HCT116 (cell line): ENCODE measurements around the gene L1CAM. TPM values are rescaled to one million over a fixed set of nuclear protein-coding genes. Genes with fewer than 3 reads are reported as not detected.

Source experiments
- ATAC-seq: fragments of 200-7000 bp; cut with Tn5 transposase; 2 replicates; pipeline ENCODE4 v1.9.1; 2020; ENCODE audit warnings: mild to moderate bottlenecking, moderate library complexity
- BruUV-seq: library from RNA; stranded (reverse); fragments of 400-500 nt; replicated peaks from 2 replicates; lab custom pipeline; 2021; lab: Mats Ljungman, UMichigan
- CTCF ChIA-PET: fragments of 300-600 bp; sonication (Branson Sonifier 250); formaldehyde crosslinking; loops from one replicate; lab custom pipeline; 2021; ENCODE audit warnings: antibody characterized with exemption; lab: Charles Lee
- POLR2A ChIA-PET: fragments of 300-600, 350-600 bp; sonication (Branson Sonifier 250); formaldehyde crosslinking; loops from one replicate; lab custom pipeline; 2021; ENCODE audit warnings: antibody characterized with exemption; lab: Charles Lee
- RAD21 ChIA-PET, 2 experiments: fragments of 300-600 bp; sonication (Branson Sonifier 250); formaldehyde crosslinking; loops; one replicate each; lab custom pipeline; 2023; ENCODE audit warnings: low total read pairs in 2 of 2; ENCODE audit not compliant: uncharacterized antibody in 2 of 2, unreplicated experiment in 2 of 2, low non-redundant PET in 1 of 2; lab: Charles Lee
- DNase-seq: peaks from one replicate; pipeline ENCODE4 v3.0.0-alpha.2; 2010; ENCODE audit warnings: low read depth, low spot score
- H2AFZ ChIP-seq: fragments of 200-600 bp; shearing (Covaris generic), sonication (generic); 2 replicates; pipeline ENCODE4 v1.6.1; 2017; ENCODE audit warnings: low read depth, mixed run types, mixed read lengths, antibody characterized with exemption, low read length; ENCODE audit not compliant: poor library complexity, severe bottlenecking
- H3K27ac ChIP-seq: 2 replicates; pipeline ENCODE4 v1.5.1; 2012; ENCODE audit warnings: low read depth, low read length
- H3K27me3 ChIP-seq: fragments of 200-600 bp; sonication (generic); 2 replicates; pipeline ENCODE4 v1.6.1; 2016; ENCODE audit warnings: mixed run types, low read length, mixed read lengths; ENCODE audit not compliant: insufficient read depth
- H3K36me3 ChIP-seq, 2 experiments: fragments of 200-500 bp in 1 of 2; fragments of 200-600 bp in 1 of 2; sonication (Bioruptor generic) in 1 of 2; sonication (generic) in 1 of 2; 2 replicates each; pipeline versions ENCODE4 v1.5.1 to v1.6.1; 2014 to 2016; ENCODE audit warnings: low read length in 2 of 2, inconsistent platforms in 1 of 2, mixed read lengths in 1 of 2, mixed run types in 1 of 2; ENCODE audit not compliant: insufficient read depth in 2 of 2, control insufficient read depth in 1 of 2
- H3K4me1 ChIP-seq, 2 experiments: fragments of 200-600 bp in 1 of 2; sonication (generic) in 1 of 2; 2 replicates each; pipeline versions ENCODE4 v1.5.1 to v1.6.1; 2012 to 2017; ENCODE audit warnings: low read length in 2 of 2, inconsistent platforms in 1 of 2, mild to moderate bottlenecking in 1 of 2, mixed read lengths in 1 of 2, mixed run types in 1 of 2, moderate library complexity in 1 of 2; ENCODE audit not compliant: insufficient read depth in 2 of 2, control insufficient read depth in 1 of 2
- H3K4me2 ChIP-seq: fragments of 200-600 bp; sonication (generic); 2 replicates; pipeline ENCODE4 v1.6.1; 2017; ENCODE audit warnings: mixed run types, low read length, mixed read lengths
- H3K4me3 ChIP-seq, 2 experiments: fragments of 200-600 bp in 1 of 2; sonication (generic) in 1 of 2; replicated peaks in 1 of 2; 2 replicates each; pipeline ENCODE4 v1.5.1; 2011 to 2016; ENCODE audit warnings: low read length in 2 of 2, control low read depth in 1 of 2, low read depth in 1 of 2, mild to moderate bottlenecking in 1 of 2, mixed read lengths in 1 of 2, mixed run types in 1 of 2
- H3K79me2 ChIP-seq: fragments of 200-600 bp; sonication (generic); 2 replicates; pipeline ENCODE4 v1.6.1; 2017; ENCODE audit warnings: mild to moderate bottlenecking, mixed run types, low read length, moderate library complexity, mixed read lengths; ENCODE audit not compliant: insufficient read depth
- H3K9ac ChIP-seq: fragments of 200-600 bp; sonication (generic); 2 replicates; pipeline ENCODE4 v1.6.1; 2016; ENCODE audit warnings: low read length, mixed read lengths
- H3K9me2 ChIP-seq: fragments of 200-600 bp; sonication (generic), shearing (Covaris generic); 2 replicates; pipeline ENCODE4 v1.6.1; 2017; ENCODE audit warnings: mixed run types, mild to moderate bottlenecking, moderate library complexity; ENCODE audit not compliant: insufficient read depth
- H3K9me3 ChIP-seq, 2 experiments: fragments of 200-500 bp in 1 of 2; fragments of 200-600 bp in 1 of 2; sonication (Bioruptor generic) in 1 of 2; sonication (generic) in 1 of 2; 2 replicates each; pipeline ENCODE4 v1.6.1; 2014 to 2017; ENCODE audit warnings: low read length in 2 of 2, mixed read lengths in 2 of 2, inconsistent platforms in 1 of 2, low read depth in 1 of 2, mild to moderate bottlenecking in 1 of 2, mixed run types in 1 of 2, moderate library complexity in 1 of 2; ENCODE audit not compliant: control insufficient read depth in 1 of 2, insufficient read depth in 1 of 2
- H4K20me1 ChIP-seq: fragments of 200-600 bp; sonication (generic), shearing (Covaris generic); 2 replicates; pipeline ENCODE4 v1.6.1; 2017; ENCODE audit warnings: mixed run types, mild to moderate bottlenecking, moderate library complexity; ENCODE audit not compliant: insufficient read depth
- CTCF ChIP-seq, 3 experiments: fragments of 200-600 bp in 1 of 3; sonication (generic) in 1 of 3; IDR thresholded peaks in 2 of 3; conservative IDR thresholded peaks in 1 of 3; 2 replicates each; pipeline ENCODE4 v1.5.1; 2012 to 2017; ENCODE audit warnings: low read depth in 2 of 3, low read length in 2 of 3, antibody characterized with exemption in 1 of 3, borderline replicate concordance in 1 of 3, control low read depth in 1 of 3, mild to moderate bottlenecking in 1 of 3, mixed read lengths in 1 of 3, mixed run types in 1 of 3, moderate library complexity in 1 of 3; ENCODE audit not compliant: insufficient read depth in 1 of 3
- EGR1 ChIP-seq: IDR thresholded peaks from 2 replicates; pipeline ENCODE4 v1.6.1; 2012; ENCODE audit warnings: low read depth
- EZH2 ChIP-seq: fragments of 200-600 bp; sonication (generic); IDR thresholded peaks from 2 replicates; pipeline ENCODE4 v1.6.1; 2017; ENCODE audit warnings: antibody characterized with exemption, mixed run types
- FOSL1 ChIP-seq: IDR thresholded peaks from 2 replicates; pipeline ENCODE4 v1.6.1; 2012; ENCODE audit warnings: low read depth
- JUND ChIP-seq: IDR thresholded peaks from 2 replicates; pipeline ENCODE4 v1.6.1; 2012
- MAX ChIP-seq: IDR thresholded peaks from 2 replicates; pipeline ENCODE4 v1.6.1; 2012
- POLR2AphosphoS5 ChIP-seq: IDR thresholded peaks from 2 replicates; pipeline ENCODE4 v1.6.1; 2011; ENCODE audit warnings: mild to moderate bottlenecking, low read depth, low read length, moderate library complexity
- RAD21 ChIP-seq: IDR thresholded peaks from 2 replicates; pipeline ENCODE4 v1.6.1; 2012; ENCODE audit warnings: low read depth, mild to moderate bottlenecking
- REST ChIP-seq: IDR thresholded peaks from 2 replicates; pipeline ENCODE4 v1.6.1; 2012; ENCODE audit warnings: low read depth
- SIN3A ChIP-seq: IDR thresholded peaks from 2 replicates; pipeline ENCODE4 v1.6.1; 2012; ENCODE audit warnings: low read depth
- SRF ChIP-seq: IDR thresholded peaks from 2 replicates; pipeline ENCODE4 v1.6.1; 2012; ENCODE audit warnings: low read depth
- ZFX ChIP-seq: fragments of 450-650 bp; IDR thresholded peaks from 2 replicates; pipeline ENCODE4 v1.6.1; 2017
- intact Hi-C: fragments of 100-400 bp; cut with micrococcal nuclease; formaldehyde crosslinking; loops from 2 replicates; pipeline ENCODE4 v1.10.0; 2022
- total RNA-seq: library from RNA; stranded (reverse); gene quantifications from one replicate; pipeline ENCODE4 v1.2.1, GENCODE V29; 2021; ENCODE audit not compliant: unreplicated experiment

L1CAM gene
- total RNA-seq, 1 experiment from 2014 or later, result 14.8 TPM

GRCh38 chrX:153861151-153861550, 24.8 kb downstream of the L1CAM start:
- Histone ChIP-seq H3K4me2 (no peak overlapping the region), H3K79me2 (no peaks in the 10 kb centered on the region), H2AFZ (no peak overlapping the region), H3K36me3 (no peaks in the 10 kb centered on the region), H3K27me3 (peaks cover 6% of the 10 kb centered on the region; the same call in 1 of the 2 replicates), H3K9ac (no peak overlapping the region), H3K4me3 (no peak overlapping the region), H3K9me3 (no peaks in the 10 kb centered on the region), H3K27ac (no peak overlapping the region), H3K9me2 (no peaks in the 10 kb centered on the region), H4K20me1 (no peaks in the 10 kb centered on the region), H3K4me1 (no peaks in the 10 kb centered on the region)
- DNase-seq (no peak), ATAC-seq (peak; percentile 44; the same call in 1 of the 2 replicates)
- TF ChIP-seq RAD21, result no peak
- no peak for TF ChIP-seq POLR2AphosphoS5
- TF ChIP-seq FOSL1, result no peak
- no peak for TF ChIP-seq ZFX
- no peak for TF ChIP-seq EZH2
- TF ChIP-seq SIN3A, result no peak
- TF ChIP-seq REST, result no peak
- no peak for TF ChIP-seq CTCF (IDR thresholded peaks at IDR 0.05 in 2 of 3, conservative IDR thresholded peaks at IDR 0.05 in 1 of 3; ENCODE audit: borderline replicate concordance in 1 of 3, insufficient read depth in 1 of 3, low read depth in 2 of 3, low read length in 2 of 3)
- TF ChIP-seq EGR1, result no peak
- TF ChIP-seq MAX, result no peak
- TF ChIP-seq SRF, result no peak
- TF ChIP-seq JUND, result no peak
- CTCF ChIA-PET, result no interaction called here
- intact Hi-C loops, result no loop called here
- no TSS peak for BruUV-seq
- RAD21 ChIA-PET, result no interaction called here
- POLR2A ChIA-PET, result no interaction called here
